Activated naive CD8-positive, alpha-beta T cell treated with anti-CD3 and anti-CD28 coated beads, Interleukin-2, amount 10 ng/mL, durations not matched to agents 7 days and 5 days (primary cell): Measurements from ENCODE around the gene RALGAPA1. TPM values are rescaled to one million over a fixed set of nuclear protein-coding genes. Genes with fewer than 3 reads are reported as not detected.

Experiments used
- ATAC-seq: fragments of 150-1000 bp; cut with Tn5 transposase; one replicate; pipeline ENCODE4 v1.10.0; 2021; ENCODE audit warnings: low read depth, moderate library complexity
- POLR2A ChIA-PET: fragments of 350-600 bp; sonication (Branson Sonifier 250); formaldehyde crosslinking; loops from one replicate; lab custom pipeline; 2021; ENCODE audit warnings: antibody characterized with exemption; lab: Charles Lee
- DNase-seq: peaks from one replicate; pipeline ENCODE4 v3.0.0; 2021
- H3K27ac Mint-ChIP-seq: one replicate; pipeline ENCODE4 v1.8.0; 2022; ENCODE audit warnings: mild to moderate bottlenecking, mixed read lengths
- H3K27me3 Mint-ChIP-seq: one replicate; pipeline ENCODE4 v1.8.0; 2022; ENCODE audit warnings: mild to moderate bottlenecking, moderate library complexity, mixed read lengths
- H3K36me3 Mint-ChIP-seq: one replicate; pipeline ENCODE4 v1.8.0; 2021; ENCODE audit warnings: mild to moderate bottlenecking, mixed read lengths
- H3K4me1 Mint-ChIP-seq: one replicate; pipeline ENCODE4 v1.8.0; 2021; ENCODE audit warnings: mixed read lengths
- H3K4me3 Mint-ChIP-seq: one replicate; pipeline ENCODE4 v1.8.0; 2022; ENCODE audit warnings: mild to moderate bottlenecking, moderate library complexity, mixed read lengths
- H3K9me3 Mint-ChIP-seq: one replicate; pipeline ENCODE4 v1.8.0; 2021; ENCODE audit warnings: mixed read lengths
- total RNA-seq, 2 experiments: library from RNA; stranded (reverse); gene quantifications; one replicate each; pipeline ENCODE4 v1.2.3, GENCODE V29; 2021

RALGAPA1 gene
- total RNA-seq, 2 experiments from 2014 or later: 49.7 to 50.1 TPM

- H3K9me3 Mint-ChIP-seq: no peaks in the 10 kb centered on the region
- no peaks in the 10 kb centered on the region for H3K36me3 Mint-ChIP-seq
- H3K27me3 Mint-ChIP-seq: peaks cover 10% of the 10 kb centered on the region
- ATAC-seq (no peak), DNase-seq (no peak)
- H3K27ac Mint-ChIP-seq: no peak overlapping the region
- H3K4me1 Mint-ChIP-seq: no peaks in the 10 kb centered on the region
- H3K4me3 Mint-ChIP-seq: no peak overlapping the region
- POLR2A ChIA-PET: no interaction called here
Observed at GRCh38 chr14:35512765-35513164, 296.3 kb downstream of the RALGAPA1 start.

- Mint-ChIP-seq H3K4me1 (peaks cover 2% of the 10 kb centered on the region), H3K27ac (no peak overlapping the region), H3K27me3 (peaks cover 7% of the 10 kb centered on the region), H3K4me3 (no peak overlapping the region), H3K36me3 (no peaks in the 10 kb centered on the region), H3K9me3 (no peaks in the 10 kb centered on the region)
- DNase-seq (no peak), ATAC-seq (no peak)
- POLR2A ChIA-PET: interaction anchor here (0.5 kb wide), 1 partner anchor 516 kb away, joined by 3 read pairs; no protein-coding TSS in a partner anchor
Observed at GRCh38 chr14:35509846-35510245, 299.2 kb downstream of the RALGAPA1 start.

- POLR2A ChIA-PET: no interaction called here
- no peak overlapping the region for H3K4me3 Mint-ChIP-seq
- H3K36me3 Mint-ChIP-seq: no peaks in the 10 kb centered on the region
- no peak for ATAC-seq
- no peak for DNase-seq
- H3K9me3 Mint-ChIP-seq: no peaks in the 10 kb centered on the region
- H3K27ac Mint-ChIP-seq: no peak overlapping the region
- peaks cover 8% of the 10 kb centered on the region for H3K27me3 Mint-ChIP-seq
- H3K4me1 Mint-ChIP-seq: peaks cover 2% of the 10 kb centered on the region
Observed at GRCh38 chr14:35506927-35507326, 302.2 kb downstream of the RALGAPA1 start.

GRCh38 chr14:35506461-35506860, 302.6 kb downstream of the RALGAPA1 start:
- Mint-ChIP-seq H3K36me3 (no peaks in the 10 kb centered on the region), H3K4me1 (peaks cover 2% of the 10 kb centered on the region), H3K27me3 (peaks cover 11% of the 10 kb centered on the region), H3K27ac (no peak overlapping the region), H3K4me3 (no peak overlapping the region), H3K9me3 (no peaks in the 10 kb centered on the region)
- ATAC-seq (no peak), DNase-seq (no peak)
- POLR2A ChIA-PET: no interaction called here

- no peaks in the 10 kb centered on the region for H3K9me3 Mint-ChIP-seq
- POLR2A ChIA-PET: no interaction called here
- H3K4me3 Mint-ChIP-seq: no peak overlapping the region
- peaks cover 20% of the 10 kb centered on the region for H3K27me3 Mint-ChIP-seq
- no peak overlapping the region for H3K27ac Mint-ChIP-seq
- no peak for ATAC-seq
- no peaks in the 10 kb centered on the region for H3K36me3 Mint-ChIP-seq
- no peak for DNase-seq
- peaks cover 2% of the 10 kb centered on the region for H3K4me1 Mint-ChIP-seq
Observed at GRCh38 chr14:35504260-35504659, 304.8 kb downstream of the RALGAPA1 start.

GRCh38 chr14:35503646-35504045, 305.4 kb downstream of the RALGAPA1 start:
- ATAC-seq (no peak), DNase-seq (no peak)
- Mint-ChIP-seq H3K4me3 (no peak overlapping the region), H3K36me3 (no peaks in the 10 kb centered on the region), H3K27ac (no peak overlapping the region), H3K4me1 (peaks cover 2% of the 10 kb centered on the region), H3K9me3 (no peaks in the 10 kb centered on the region), H3K27me3 (peaks cover 26% of the 10 kb centered on the region)
- POLR2A ChIA-PET: no interaction called here

GRCh38 chr14:35499180-35499579, 309.9 kb downstream of the RALGAPA1 start:
- no peak for ATAC-seq
- Mint-ChIP-seq H3K4me1 (no peaks in the 10 kb centered on the region), H3K27ac (no peak overlapping the region), H3K27me3 (peaks cover 29% of the 10 kb centered on the region), H3K4me3 (no peak overlapping the region), H3K36me3 (no peaks in the 10 kb centered on the region), H3K9me3 (no peaks in the 10 kb centered on the region)
- no peak for DNase-seq
- POLR2A ChIA-PET: no interaction called here

- DNase-seq (no peak), ATAC-seq (no peak)
- Mint-ChIP-seq H3K27ac (no peak overlapping the region), H3K4me1 (no peaks in the 10 kb centered on the region), H3K9me3 (no peaks in the 10 kb centered on the region), H3K27me3 (peaks cover 23% of the 10 kb centered on the region), H3K36me3 (no peaks in the 10 kb centered on the region), H3K4me3 (no peak overlapping the region)
- POLR2A ChIA-PET: no interaction called here
Observed at GRCh38 chr14:35495278-35495677, 313.8 kb downstream of the RALGAPA1 start.

GRCh38 chr14:35492569-35493014, 316.5 kb downstream of the RALGAPA1 start:
- Mint-ChIP-seq H3K4me3 (no peak overlapping the region), H3K4me1 (no peaks in the 10 kb centered on the region), H3K36me3 (no peaks in the 10 kb centered on the region), H3K9me3 (no peaks in the 10 kb centered on the region), H3K27me3 (peaks cover 8% of the 10 kb centered on the region), H3K27ac (no peak overlapping the region)
- DNase-seq (no peak), ATAC-seq (no peak)
- POLR2A ChIA-PET: no interaction called here

Other genes starting within 250 kb of the RALGAPA1 start
- gene BRMS1L, start 17.0 kb upstream of the RALGAPA1 start, total RNA-seq: 1 to 10 TPM; 5.0 to 7.8 TPM